Left ventricle myocardium inferior (tissue), 1 donor: Measurements from ENCODE around the gene ZNF775. TPM values are rescaled to one million over a fixed set of nuclear protein-coding genes. Genes with fewer than 3 reads are reported as not detected.

ENCODE experiments used
- DNase-seq: peaks from one replicate; pipeline ENCODE4 v3.0.0-alpha.2; 2020
- H3K27ac ChIP-seq: fragments of 200-600 bp; replicated peaks from 2 replicates; pipeline ENCODE4 v1.8.0; 2021
- H3K27me3 ChIP-seq: fragments of 200-600 bp; 2 replicates; pipeline ENCODE4 v1.8.0; 2021; ENCODE audit warnings: low read depth
- H3K36me3 ChIP-seq: fragments of 200-600 bp; 2 replicates; pipeline ENCODE4 v1.8.0; 2021
- H3K4me1 ChIP-seq: fragments of 200-600 bp; 2 replicates; pipeline ENCODE4 v1.8.0; 2021
- H3K4me3 ChIP-seq: fragments of 200-600 bp; 2 replicates; pipeline ENCODE4 v1.8.0; 2021; ENCODE audit warnings: mild to moderate bottlenecking, moderate library complexity
- H3K9me3 ChIP-seq: fragments of 200-600 bp; replicated peaks from 2 replicates; pipeline ENCODE4 v1.8.0; 2021
- CTCF ChIP-seq: fragments of 200-600 bp; IDR thresholded peaks from 2 replicates; pipeline ENCODE4 v1.8.0; 2021; ENCODE audit warnings: antibody characterized with exemption, mild to moderate bottlenecking, borderline replicate concordance
- intact Hi-C: fragments of 100-400 bp; cut with micrococcal nuclease; formaldehyde crosslinking; loops from one replicate; pipeline ENCODE4 v1.11.0; 2022
- total RNA-seq: library from RNA; stranded (reverse); fragmentation: NEBNext Ultra II Directional; extraction: Animal tissue kit (Norgen Biotek cat#: 25700); gene quantifications from one replicate; pipeline ENCODE4 v1.2.1, GENCODE V29; 2021
- donor health status: DM: no; HTN: yes; CAD: no; lungs with severe emphysema.

ZNF775 gene
- total RNA-seq, 1 donor from 2014 or later: 3.1 TPM

GRCh38 chr7:150346922-150347321 is 32.2 kb upstream of the ZNF775 start:
- peaks cover 2% of the 10 kb centered on the region for H3K4me1 ChIP-seq
- H3K27me3 ChIP-seq: peaks cover 44% of the 10 kb centered on the region
- no peak for DNase-seq
- H3K4me3 ChIP-seq: no peak overlapping the region
- H3K36me3 ChIP-seq: no peaks in the 10 kb centered on the region
- intact Hi-C loops: no loop called here
- H3K27ac ChIP-seq: no peak overlapping the region
- peaks cover 15% of the 10 kb centered on the region for H3K9me3 ChIP-seq
- no peak for TF ChIP-seq CTCF

- H3K4me1 ChIP-seq: no peaks in the 10 kb centered on the region
- no peak for DNase-seq
- H3K27ac ChIP-seq: no peak overlapping the region
- TF ChIP-seq CTCF: no peak
- H3K36me3 ChIP-seq: no peaks in the 10 kb centered on the region
- peaks cover 8% of the 10 kb centered on the region for H3K27me3 ChIP-seq
- no peak overlapping the region for H3K4me3 ChIP-seq
- no peaks in the 10 kb centered on the region for H3K9me3 ChIP-seq
- intact Hi-C loops: no loop called here
These were observed 27.4 kb upstream of the ZNF775 start for GRCh38 chr7:150351587-150352194.

- Histone ChIP-seq H3K36me3 (no peaks in the 10 kb centered on the region), H3K9me3 (no peaks in the 10 kb centered on the region), H3K4me3 (no peak overlapping the region), H3K27me3 (no peaks in the 10 kb centered on the region), H3K4me1 (no peaks in the 10 kb centered on the region), H3K27ac (no peak overlapping the region)
- TF ChIP-seq CTCF: no peak
- no peak for DNase-seq
- intact Hi-C loops: loop anchor here (5.0 kb wide), 1 partner anchor 67 kb away; no protein-coding TSS in a partner anchor
These were observed 23.5 kb upstream of the ZNF775 start for GRCh38 chr7:150355666-150356059.

- Histone ChIP-seq H3K36me3 (no peaks in the 10 kb centered on the region), H3K4me3 (no peak overlapping the region), H3K27ac (no peak overlapping the region), H3K9me3 (no peaks in the 10 kb centered on the region), H3K27me3 (no peaks in the 10 kb centered on the region), H3K4me1 (peaks cover 1% of the 10 kb centered on the region)
- DNase-seq: no peak
- TF ChIP-seq CTCF: peak; percentile 76
- intact Hi-C loops: loop anchor here (5.0 kb wide), 1 partner anchor 66 kb away; no protein-coding TSS in a partner anchor
These were observed 22.7 kb upstream of the ZNF775 start for GRCh38 chr7:150356265-150356897.

GRCh38 chr7:150357270-150357669 is 21.9 kb upstream of the ZNF775 start:
- intact Hi-C loops: loop anchor here (5.0 kb wide), 1 partner anchor 65 kb away; no protein-coding TSS in a partner anchor
- H3K27me3 ChIP-seq: no peaks in the 10 kb centered on the region

More at GRCh38 chr7:150357270-150357669, 21.9 kb upstream of the ZNF775 start:
- peaks cover 10% of the 10 kb centered on the region for H3K4me1 ChIP-seq
- H3K36me3 ChIP-seq: no peaks in the 10 kb centered on the region
- H3K4me3 ChIP-seq: no peak overlapping the region
- H3K9me3 ChIP-seq: no peaks in the 10 kb centered on the region
- no peak overlapping the region for H3K27ac ChIP-seq
- no peak for TF ChIP-seq CTCF
- no peak for DNase-seq
